ENCODE results near the gene GABRP.
"Not testable (repeated sequence)": the region's sequence is repeated elsewhere in the genome, so short reads cannot be mapped to it uniquely, and the experiment has no call there.

Gene GABRP

GRCh38 chr5:170783498-170784247 lies at the start of gene GABRP:
GABRP (plus strand) TSS chr5:170783725; CDS start chr5:170788616, 4,891 bp downstream.
- DNase-seq = no peak

GRCh38 chr5:170736966-170737365 lies 46.6 kb upstream of the GABRP start:
- no peak for DNase-seq

GRCh38 chr5:170737591-170737990 lies 45.9 kb upstream of the GABRP start:
- DNase-seq = no peak

GRCh38 chr5:170738840-170739239 lies 44.7 kb upstream of the GABRP start:
- no peak for DNase-seq

GRCh38 chr5:170739446-170739845 lies 44.1 kb upstream of the GABRP start:
- DNase-seq = no peak

GRCh38 chr5:170740551-170741205 lies 42.8 kb upstream of the GABRP start:
- DNase-seq = no peak

- DNase-seq = no peak
These were observed 41.7 kb upstream of the GABRP start for GRCh38 chr5:170741801-170742200.

GRCh38 chr5:170743876-170744212 lies 39.7 kb upstream of the GABRP start:
- no peak for DNase-seq

- DNase-seq = no peak
These were observed 37.9 kb upstream of the GABRP start for GRCh38 chr5:170745481-170746071.

- no peak for DNase-seq
These were observed 37.2 kb upstream of the GABRP start for GRCh38 chr5:170746075-170746960.

- DNase-seq = no peak
These were observed 36.6 kb upstream of the GABRP start for GRCh38 chr5:170746961-170747340.

- no peak for DNase-seq
These were observed 36.2 kb upstream of the GABRP start for GRCh38 chr5:170747357-170747756.

- no peak for DNase-seq
These were observed 35.7 kb upstream of the GABRP start for GRCh38 chr5:170747851-170748250.

- DNase-seq = no peak
These were observed 34.5 kb upstream of the GABRP start for GRCh38 chr5:170748951-170749471.

GRCh38 chr5:170749911-170750431 lies 33.6 kb upstream of the GABRP start:
- no peak for DNase-seq

- no peak for DNase-seq
These were observed 32.7 kb upstream of the GABRP start for GRCh38 chr5:170750791-170751190.

- DNase-seq = no peak
These were observed 31.9 kb upstream of the GABRP start for GRCh38 chr5:170751631-170752030.

- DNase-seq = no peak
These were observed 31.0 kb upstream of the GABRP start for GRCh38 chr5:170752257-170753215.

GRCh38 chr5:170753311-170753710 lies 30.2 kb upstream of the GABRP start:
- no peak for DNase-seq

- DNase-seq = not testable (repeated sequence)
These were observed 29.0 kb upstream of the GABRP start for GRCh38 chr5:170754508-170754907.

- DNase-seq = no peak
These were observed 27.7 kb upstream of the GABRP start for GRCh38 chr5:170755679-170756456.

Data from activated naive CD4-positive, alpha-beta T cell treated with Interleukin-2 at 50 U/mL for 16 hours (primary cell).